HCT116 (cell line): ENCODE data around the gene TIMP3. TPM values are rescaled to one million over a fixed set of nuclear protein-coding genes. Genes with fewer than 3 reads are reported as not detected.

Experiments
- ATAC-seq: fragments of 200-7000 bp; cut with Tn5 transposase; 2 replicates; pipeline ENCODE4 v1.9.1; 2020; ENCODE audit warnings: mild to moderate bottlenecking, moderate library complexity
- BruUV-seq: library from RNA; stranded (reverse); fragments of 400-500 nt; replicated peaks from 2 replicates; lab custom pipeline; 2021; lab: Mats Ljungman, UMichigan
- CTCF ChIA-PET: fragments of 300-600 bp; sonication (Branson Sonifier 250); formaldehyde crosslinking; loops from one replicate; lab custom pipeline; 2021; ENCODE audit warnings: antibody characterized with exemption; lab: Charles Lee
- POLR2A ChIA-PET: fragments of 300-600, 350-600 bp; sonication (Branson Sonifier 250); formaldehyde crosslinking; loops from one replicate; lab custom pipeline; 2021; ENCODE audit warnings: antibody characterized with exemption; lab: Charles Lee
- RAD21 ChIA-PET, 2 experiments: fragments of 300-600 bp; sonication (Branson Sonifier 250); formaldehyde crosslinking; loops; one replicate each; lab custom pipeline; 2023; ENCODE audit warnings: low total read pairs in 2 of 2; ENCODE audit not compliant: uncharacterized antibody in 2 of 2, unreplicated experiment in 2 of 2, low non-redundant PET in 1 of 2; lab: Charles Lee
- DNase-seq: peaks from one replicate; pipeline ENCODE4 v3.0.0-alpha.2; 2010; ENCODE audit warnings: low read depth, low spot score
- H2AFZ ChIP-seq: fragments of 200-600 bp; shearing (Covaris generic), sonication (generic); 2 replicates; pipeline ENCODE4 v1.6.1; 2017; ENCODE audit warnings: low read depth, mixed run types, mixed read lengths, antibody characterized with exemption, low read length; ENCODE audit not compliant: poor library complexity, severe bottlenecking
- H3K27ac ChIP-seq: 2 replicates; pipeline ENCODE4 v1.5.1; 2012; ENCODE audit warnings: low read depth, low read length
- H3K27me3 ChIP-seq: fragments of 200-600 bp; sonication (generic); 2 replicates; pipeline ENCODE4 v1.6.1; 2016; ENCODE audit warnings: mixed run types, low read length, mixed read lengths; ENCODE audit not compliant: insufficient read depth
- H3K36me3 ChIP-seq, 2 experiments: fragments of 200-500 bp in 1 of 2; fragments of 200-600 bp in 1 of 2; sonication (Bioruptor generic) in 1 of 2; sonication (generic) in 1 of 2; 2 replicates each; pipeline versions ENCODE4 v1.5.1 to v1.6.1; 2014 to 2016; ENCODE audit warnings: low read length in 2 of 2, inconsistent platforms in 1 of 2, mixed read lengths in 1 of 2, mixed run types in 1 of 2; ENCODE audit not compliant: insufficient read depth in 2 of 2, control insufficient read depth in 1 of 2
- H3K4me1 ChIP-seq, 2 experiments: fragments of 200-600 bp in 1 of 2; sonication (generic) in 1 of 2; 2 replicates each; pipeline versions ENCODE4 v1.5.1 to v1.6.1; 2012 to 2017; ENCODE audit warnings: low read length in 2 of 2, inconsistent platforms in 1 of 2, mild to moderate bottlenecking in 1 of 2, mixed read lengths in 1 of 2, mixed run types in 1 of 2, moderate library complexity in 1 of 2; ENCODE audit not compliant: insufficient read depth in 2 of 2, control insufficient read depth in 1 of 2
- H3K4me2 ChIP-seq: fragments of 200-600 bp; sonication (generic); 2 replicates; pipeline ENCODE4 v1.6.1; 2017; ENCODE audit warnings: mixed run types, low read length, mixed read lengths
- H3K4me3 ChIP-seq, 2 experiments: fragments of 200-600 bp in 1 of 2; sonication (generic) in 1 of 2; replicated peaks in 1 of 2; 2 replicates each; pipeline ENCODE4 v1.5.1; 2011 to 2016; ENCODE audit warnings: low read length in 2 of 2, control low read depth in 1 of 2, low read depth in 1 of 2, mild to moderate bottlenecking in 1 of 2, mixed read lengths in 1 of 2, mixed run types in 1 of 2
- H3K79me2 ChIP-seq: fragments of 200-600 bp; sonication (generic); 2 replicates; pipeline ENCODE4 v1.6.1; 2017; ENCODE audit warnings: mild to moderate bottlenecking, mixed run types, low read length, moderate library complexity, mixed read lengths; ENCODE audit not compliant: insufficient read depth
- H3K9ac ChIP-seq: fragments of 200-600 bp; sonication (generic); 2 replicates; pipeline ENCODE4 v1.6.1; 2016; ENCODE audit warnings: low read length, mixed read lengths
- H3K9me2 ChIP-seq: fragments of 200-600 bp; sonication (generic), shearing (Covaris generic); 2 replicates; pipeline ENCODE4 v1.6.1; 2017; ENCODE audit warnings: mixed run types, mild to moderate bottlenecking, moderate library complexity; ENCODE audit not compliant: insufficient read depth
- H3K9me3 ChIP-seq, 2 experiments: fragments of 200-500 bp in 1 of 2; fragments of 200-600 bp in 1 of 2; sonication (Bioruptor generic) in 1 of 2; sonication (generic) in 1 of 2; 2 replicates each; pipeline ENCODE4 v1.6.1; 2014 to 2017; ENCODE audit warnings: low read length in 2 of 2, mixed read lengths in 2 of 2, inconsistent platforms in 1 of 2, low read depth in 1 of 2, mild to moderate bottlenecking in 1 of 2, mixed run types in 1 of 2, moderate library complexity in 1 of 2; ENCODE audit not compliant: control insufficient read depth in 1 of 2, insufficient read depth in 1 of 2
- H4K20me1 ChIP-seq: fragments of 200-600 bp; sonication (generic), shearing (Covaris generic); 2 replicates; pipeline ENCODE4 v1.6.1; 2017; ENCODE audit warnings: mixed run types, mild to moderate bottlenecking, moderate library complexity; ENCODE audit not compliant: insufficient read depth
- CBX3 ChIP-seq: IDR thresholded peaks from 2 replicates; pipeline ENCODE4 v1.6.1; 2012; ENCODE audit warnings: low read depth
- RAD21 ChIP-seq: IDR thresholded peaks from 2 replicates; pipeline ENCODE4 v1.6.1; 2012; ENCODE audit warnings: low read depth, mild to moderate bottlenecking
- REST ChIP-seq: IDR thresholded peaks from 2 replicates; pipeline ENCODE4 v1.6.1; 2012; ENCODE audit warnings: low read depth
- intact Hi-C: fragments of 100-400 bp; cut with micrococcal nuclease; formaldehyde crosslinking; loops from 2 replicates; pipeline ENCODE4 v1.10.0; 2022
- total RNA-seq: library from RNA; stranded (reverse); gene quantifications from one replicate; pipeline ENCODE4 v1.2.1, GENCODE V29; 2021; ENCODE audit not compliant: unreplicated experiment
- TF ChIP-seq, protein P1 (sequence below), 3 experiments: fragments of 200-600 bp in 1 of 3; sonication (generic) in 1 of 3; IDR thresholded peaks in 2 of 3; conservative IDR thresholded peaks in 1 of 3; 2 replicates each; pipeline ENCODE4 v1.5.1; 2012 to 2017; ENCODE audit warnings: low read depth in 2 of 3, low read length in 2 of 3, antibody characterized with exemption in 1 of 3, borderline replicate concordance in 1 of 3, control low read depth in 1 of 3, mild to moderate bottlenecking in 1 of 3, mixed read lengths in 1 of 3, mixed run types in 1 of 3, moderate library complexity in 1 of 3; ENCODE audit not compliant: insufficient read depth in 1 of 3

TIMP3 gene
- total RNA-seq, 1 experiment from 2014 or later = 2.2 TPM

DNA sequence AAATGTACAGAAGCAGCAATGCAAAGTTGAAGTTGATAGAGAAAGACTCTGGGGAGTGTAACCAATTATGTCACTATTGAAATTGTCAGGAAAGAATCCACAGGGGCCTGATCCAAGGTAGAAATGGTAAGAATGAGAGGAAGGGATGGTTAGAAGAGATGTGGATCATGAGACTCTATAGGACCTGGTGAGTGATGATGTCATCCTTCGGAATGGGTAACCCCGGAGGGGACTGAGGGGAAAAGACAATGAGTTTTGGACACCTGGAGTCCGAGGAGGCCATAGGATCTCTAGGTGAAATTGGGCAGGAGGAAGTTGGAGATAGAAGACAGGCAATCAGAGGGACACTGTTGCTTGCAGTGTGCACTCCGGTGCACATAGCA is 6.3 kb upstream of the TIMP3 start:
- POLR2A ChIA-PET = no interaction called here
- Histone ChIP-seq H3K36me3 (no peaks in the 10 kb centered on the region), H3K9me3 (no peaks in the 10 kb centered on the region), H2AFZ (no peak overlapping the region), H4K20me1 (no peaks in the 10 kb centered on the region), H3K27me3 (peaks cover 4% of the 10 kb centered on the region; the same call in 1 of the 2 replicates), H3K9me2 (no peaks in the 10 kb centered on the region), H3K4me3 (no peak overlapping the region), H3K79me2 (no peaks in the 10 kb centered on the region), H3K4me2 (no peak overlapping the region), H3K4me1 (peaks cover 0 to 3% of the 10 kb centered on the region in 2 experiments; a peak in 1 of 4 replicates), H3K27ac (no peak overlapping the region), H3K9ac (no peak overlapping the region)
- CTCF ChIA-PET = interaction anchor here (0.7 to 6.0 kb wide), 7 partner anchors 9 to 266 kb away, joined by 3 to 200 read pairs (median 18); no protein-coding TSS in a partner anchor
- DNase-seq (no peak), ATAC-seq (no peak)
- RAD21 ChIA-PET = interaction anchor here in 1 of 2 experiments (2.1 kb wide), 1 partner anchor 266 kb away, joined by 10 read pairs; no protein-coding TSS in a partner anchor
- TF ChIP-seq REST = no peak
- intact Hi-C loops = no loop called here
- no TSS peak for BruUV-seq

DNA sequence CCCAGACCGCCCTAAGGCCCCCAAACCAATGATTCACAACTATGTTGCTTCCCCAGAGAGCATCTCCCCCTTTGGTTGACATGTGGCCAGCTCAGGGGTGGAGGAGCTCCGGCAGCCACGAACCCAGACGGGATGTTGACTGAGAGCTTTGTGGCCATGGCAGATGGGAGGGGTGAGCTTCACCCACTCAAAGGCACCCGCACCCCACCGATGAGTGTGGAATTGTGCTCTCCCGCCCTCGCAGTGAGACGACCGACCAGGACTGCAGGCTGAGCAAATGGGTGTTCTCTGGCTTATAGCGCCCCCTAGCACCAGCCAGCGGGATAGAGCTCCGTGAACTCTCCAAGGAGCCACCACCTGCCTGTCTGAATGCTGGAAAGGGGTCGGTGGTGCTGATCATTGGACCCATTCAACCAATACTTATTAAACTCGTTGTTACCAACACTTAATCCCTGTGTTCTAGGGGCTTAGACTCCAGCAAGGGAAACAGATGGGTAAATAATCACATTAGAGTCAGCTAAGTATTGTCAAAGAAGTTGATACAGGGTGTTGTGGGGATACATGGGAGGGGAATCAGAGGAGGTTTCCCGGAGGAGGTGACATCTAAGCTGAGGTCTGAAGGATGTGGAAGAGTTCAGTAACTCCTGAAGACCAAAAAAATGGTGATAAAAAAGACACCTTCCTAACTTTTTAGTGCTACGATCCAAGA is 4.5 kb upstream of the TIMP3 start:
- Histone ChIP-seq H3K27ac (no peak overlapping the region), H3K4me2 (peak overlapping the region; percentile 47), H4K20me1 (no peaks in the 10 kb centered on the region), H3K9me2 (no peaks in the 10 kb centered on the region), H2AFZ (no peak overlapping the region), H3K4me3 (no peak overlapping the region), H3K9me3 (no peaks in the 10 kb centered on the region), H3K79me2 (no peaks in the 10 kb centered on the region), H3K36me3 (no peaks in the 10 kb centered on the region), H3K9ac (no peak overlapping the region), H3K4me1 (peaks cover 0 to 3% of the 10 kb centered on the region in 2 experiments; a peak in 1 of 4 replicates), H3K27me3 (peaks cover 5% of the 10 kb centered on the region; the same call in 1 of the 2 replicates)
- TF ChIP-seq RAD21 = peak; percentile 86
- TF ChIP-seq, protein P1, sequence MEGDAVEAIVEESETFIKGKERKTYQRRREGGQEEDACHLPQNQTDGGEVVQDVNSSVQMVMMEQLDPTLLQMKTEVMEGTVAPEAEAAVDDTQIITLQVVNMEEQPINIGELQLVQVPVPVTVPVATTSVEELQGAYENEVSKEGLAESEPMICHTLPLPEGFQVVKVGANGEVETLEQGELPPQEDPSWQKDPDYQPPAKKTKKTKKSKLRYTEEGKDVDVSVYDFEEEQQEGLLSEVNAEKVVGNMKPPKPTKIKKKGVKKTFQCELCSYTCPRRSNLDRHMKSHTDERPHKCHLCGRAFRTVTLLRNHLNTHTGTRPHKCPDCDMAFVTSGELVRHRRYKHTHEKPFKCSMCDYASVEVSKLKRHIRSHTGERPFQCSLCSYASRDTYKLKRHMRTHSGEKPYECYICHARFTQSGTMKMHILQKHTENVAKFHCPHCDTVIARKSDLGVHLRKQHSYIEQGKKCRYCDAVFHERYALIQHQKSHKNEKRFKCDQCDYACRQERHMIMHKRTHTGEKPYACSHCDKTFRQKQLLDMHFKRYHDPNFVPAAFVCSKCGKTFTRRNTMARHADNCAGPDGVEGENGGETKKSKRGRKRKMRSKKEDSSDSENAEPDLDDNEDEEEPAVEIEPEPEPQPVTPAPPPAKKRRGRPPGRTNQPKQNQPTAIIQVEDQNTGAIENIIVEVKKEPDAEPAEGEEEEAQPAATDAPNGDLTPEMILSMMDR (IDR thresholded peaks at IDR 0.05 in 2 of 3, conservative IDR thresholded peaks at IDR 0.05 in 1 of 3; ENCODE audit: borderline replicate concordance in 1 of 3, insufficient read depth in 1 of 3, low read depth in 2 of 3, low read length in 2 of 3) = peak; percentile 73 to 92 (median 90)
- no peak for TF ChIP-seq CBX3
- ATAC-seq (peak; percentile 91), DNase-seq (peak; percentile 46)
- ChIA-PET CTCF (interaction anchor here (0.5 to 6.0 kb wide), 32 partner anchors 9 to 320 kb away, joined by 3 to 200 read pairs (median 4); no protein-coding TSS in a partner anchor), POLR2A (interaction anchor here (0.6 to 0.8 kb wide), 2 partner anchors 52 to 137 kb away, joined by 3 to 5 read pairs; no protein-coding TSS in a partner anchor), RAD21 (interaction anchor here (1.1 to 2.7 kb wide), 8 partner anchors 135 to 268 kb away, joined by 3 to 25 read pairs (median 7); no protein-coding TSS in a partner anchor)
- intact Hi-C loops = loop anchor here (1.0 to 2.0 kb wide), 3 partner anchors 137 to 268 kb away; no protein-coding TSS in a partner anchor
- no TSS peak for BruUV-seq
